GM12801 (cell line): ENCODE data around the gene ADGB.

Source experiments
- CTCF ChIP-seq: IDR thresholded peaks from one replicate; pipeline ENCODE4 v1.5.1; 2011; ENCODE audit warnings: control low read depth; ENCODE audit not compliant: insufficient read length; ENCODE audit errors: extremely low read depth

Gene ADGB

GRCh38 chr6:146857980-146858347 lies 259.2 kb downstream of the ADGB start:
- no peak for TF ChIP-seq CTCF

GRCh38 chr6:146859206-146859605 lies 260.4 kb downstream of the ADGB start:
- TF ChIP-seq CTCF = no peak

GRCh38 chr6:146859795-146860495 lies 261.2 kb downstream of the ADGB start:
- TF ChIP-seq CTCF = no peak

- no peak for TF ChIP-seq CTCF
Observed at GRCh38 chr6:146860583-146860982, 261.8 kb downstream of the ADGB start.

GRCh38 chr6:146861029-146861563 lies 262.3 kb downstream of the ADGB start:
- no peak for TF ChIP-seq CTCF

GRCh38 chr6:146861716-146862115 lies 262.9 kb downstream of the ADGB start:
- no peak for TF ChIP-seq CTCF

GRCh38 chr6:146862508-146862919 lies 263.7 kb downstream of the ADGB start:
- no peak for TF ChIP-seq CTCF
